Spinal cord (tissue), 10 donors: ENCODE data around the gene XRCC4. TPM values are rescaled to one million over a fixed set of nuclear protein-coding genes. Genes with fewer than 3 reads are reported as not detected.

Experiments
- DNase-seq, 6 donors: peaks; one replicate each; pipeline versions ENCODE4 v3.0.0 to v3.0.0-alpha.2; 2013 to 2015; ENCODE audit warnings: low spot score in 6 of 6, low read depth in 4 of 6
- H3K27ac ChIP-seq: one replicate; pipeline ENCODE4 v1.5.1; 2013; ENCODE audit warnings: low read depth, low read length, control low read depth
- H3K27me3 ChIP-seq: one replicate; pipeline ENCODE4 v1.6.1; 2013; ENCODE audit warnings: low read length; ENCODE audit not compliant: control insufficient read depth, insufficient read depth
- H3K36me3 ChIP-seq: one replicate; pipeline ENCODE4 v1.6.1; 2013; ENCODE audit warnings: low read length; ENCODE audit not compliant: control insufficient read depth, insufficient read depth
- H3K4me1 ChIP-seq: one replicate; pipeline ENCODE4 v1.6.1; 2013; ENCODE audit warnings: low read length; ENCODE audit not compliant: control insufficient read depth, insufficient read depth
- H3K4me3 ChIP-seq: one replicate; pipeline ENCODE4 v1.5.1; 2013; ENCODE audit warnings: low read depth, low read length, control low read depth
- H3K9me3 ChIP-seq: one replicate; pipeline ENCODE4 v1.6.1; 2013; ENCODE audit warnings: low read length; ENCODE audit not compliant: control insufficient read depth, insufficient read depth
- WGBS: methylation state at CpG from one replicate; pipeline ENCODE4 v1.1.5; 2013; ENCODE audit warnings: missing lambda C conversion rate; ENCODE audit not compliant: insufficient coverage; 5-methylcytosine and 5-hydroxymethylcytosine counted together
- polyA plus RNA-seq, 2 donors: library from polyadenylated mRNA; unstranded; fragments of 120-200 nt; gene quantifications; one replicate each; pipeline ENCODE4 v1.2.1, GENCODE V29; 2013; ENCODE audit not compliant: insufficient read length in 2 of 2
- total RNA-seq, 2 donors: library from RNA; depleted of rRNA in 1 of 2; stranded (reverse); fragments of 120-200 nt in 1 of 2; fragments of >200 nt in 1 of 2; gene quantifications; one replicate each; pipeline versions ENCODE4 v1.2.3 to v1.2.4, GENCODE V29; 2013 to 2014
- donor health status: healthy.

XRCC4 gene
- total and polyA plus RNA-seq, 4 donors = 7.6 to 13.2 (median 9.7) TPM

DNA sequence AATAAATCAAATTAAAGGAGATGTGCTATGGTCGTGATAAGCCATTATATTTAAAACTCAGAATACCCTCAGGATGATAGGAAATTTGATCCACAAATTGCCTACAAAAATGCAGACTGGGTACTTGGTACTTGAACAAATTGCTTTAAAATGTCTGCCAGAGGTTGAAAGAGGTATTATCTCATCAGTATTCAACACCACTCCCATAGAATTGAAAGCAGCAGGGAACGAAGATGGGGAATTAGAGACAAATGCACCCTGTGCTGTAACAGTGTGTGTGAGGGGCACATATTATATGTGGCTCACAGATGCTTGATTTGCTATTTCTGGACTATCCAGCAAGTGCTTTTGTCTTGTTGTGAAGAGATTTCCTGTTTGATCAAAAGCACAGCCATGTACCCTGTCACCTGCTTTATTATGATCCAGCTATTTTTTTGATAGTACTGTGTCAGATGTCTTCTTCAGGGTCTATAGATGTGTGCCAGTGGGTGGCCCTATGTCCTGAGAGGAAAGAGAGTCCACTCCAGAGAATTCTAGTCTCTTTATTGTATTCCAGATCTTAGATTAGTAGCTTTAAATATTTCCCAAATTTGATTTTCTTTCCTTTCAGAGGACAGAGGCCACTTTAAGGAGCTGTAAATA lies 120.1 kb downstream of the XRCC4 start:
- no peaks in the 10 kb centered on the region for H3K27me3 ChIP-seq
- no peak overlapping the region for H3K4me3 ChIP-seq
- no peak overlapping the region for H3K27ac ChIP-seq
- no peaks in the 10 kb centered on the region for H3K4me1 ChIP-seq
- no peaks in the 10 kb centered on the region for H3K36me3 ChIP-seq
- no CpG with 5 or more reads among the region's 2 CpGs for WGBS
- no peaks in the 10 kb centered on the region for H3K9me3 ChIP-seq
- DNase-seq = peak in 5 of 6 donors; percentile 7 to 88 (median 19)

DNA sequence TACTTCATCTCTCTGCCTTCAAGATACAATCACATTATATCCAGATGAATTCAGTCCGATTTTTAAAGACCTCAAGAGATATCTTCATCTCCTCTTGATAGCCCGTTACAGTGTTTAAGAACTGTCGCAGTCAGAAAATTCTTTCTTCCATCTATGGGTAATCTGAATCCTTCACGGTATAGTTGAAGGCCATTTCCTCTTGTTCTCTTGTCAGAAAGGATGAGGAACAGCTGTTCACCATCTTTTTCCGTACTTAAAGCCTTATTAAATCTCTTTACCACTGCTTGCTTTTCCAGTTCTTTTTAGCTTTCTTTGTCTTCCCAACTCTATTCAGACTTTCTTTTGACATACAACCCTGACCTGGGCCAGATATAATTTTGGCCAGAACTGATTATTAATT lies 121.8 kb downstream of the XRCC4 start:
- H3K4me1 ChIP-seq = no peaks in the 10 kb centered on the region
- no peaks in the 10 kb centered on the region for H3K9me3 ChIP-seq
- no peaks in the 10 kb centered on the region for H3K27me3 ChIP-seq
- H3K36me3 ChIP-seq = no peaks in the 10 kb centered on the region
- H3K4me3 ChIP-seq = no peak overlapping the region
- no peak overlapping the region for H3K27ac ChIP-seq
- 76% methylated on average over 5 of the region's 5 CpGs for WGBS
- peak in 1 of 6 donors; percentile 15 for DNase-seq

GRCh38 chr5:83204651-83205050 lies 127.3 kb downstream of the XRCC4 start:
- no peak for DNase-seq
- WGBS = no CpG with 5 or more reads among the region's 1 CpG
- no peaks in the 10 kb centered on the region for H3K4me1 ChIP-seq
- no peak overlapping the region for H3K4me3 ChIP-seq
- H3K36me3 ChIP-seq = no peaks in the 10 kb centered on the region
- H3K27me3 ChIP-seq = no peaks in the 10 kb centered on the region
- no peaks in the 10 kb centered on the region for H3K9me3 ChIP-seq
- no peak overlapping the region for H3K27ac ChIP-seq

GRCh38 chr5:83209963-83210362 lies 132.6 kb downstream of the XRCC4 start:
- no peak overlapping the region for H3K27ac ChIP-seq
- no peaks in the 10 kb centered on the region for H3K9me3 ChIP-seq
- H3K4me1 ChIP-seq = no peaks in the 10 kb centered on the region
- H3K27me3 ChIP-seq = no peaks in the 10 kb centered on the region
- H3K4me3 ChIP-seq = no peak overlapping the region
- no peaks in the 10 kb centered on the region for H3K36me3 ChIP-seq
- DNase-seq = no peak

DNA sequence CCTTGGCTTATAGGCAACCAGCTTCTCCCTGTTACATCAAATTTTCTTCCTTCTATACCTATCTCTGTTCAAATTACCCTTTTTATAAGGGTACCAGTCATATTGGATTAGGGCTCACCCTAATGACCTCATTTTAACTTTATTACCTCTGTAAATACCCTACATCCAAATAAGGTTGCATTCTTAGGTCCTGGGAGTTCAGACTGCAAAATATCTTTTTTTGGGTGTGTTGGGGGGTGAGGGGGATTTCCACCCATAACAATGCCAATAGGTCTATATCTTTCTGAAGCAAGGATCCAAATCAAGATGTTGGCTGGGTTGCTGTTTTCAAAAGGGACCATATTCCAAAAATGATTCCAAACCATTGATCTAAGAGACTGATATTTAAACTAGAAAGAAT lies 141.7 kb downstream of the XRCC4 start:
- Histone ChIP-seq H3K4me3 (no peak overlapping the region), H3K27ac (no peak overlapping the region)

DNA sequence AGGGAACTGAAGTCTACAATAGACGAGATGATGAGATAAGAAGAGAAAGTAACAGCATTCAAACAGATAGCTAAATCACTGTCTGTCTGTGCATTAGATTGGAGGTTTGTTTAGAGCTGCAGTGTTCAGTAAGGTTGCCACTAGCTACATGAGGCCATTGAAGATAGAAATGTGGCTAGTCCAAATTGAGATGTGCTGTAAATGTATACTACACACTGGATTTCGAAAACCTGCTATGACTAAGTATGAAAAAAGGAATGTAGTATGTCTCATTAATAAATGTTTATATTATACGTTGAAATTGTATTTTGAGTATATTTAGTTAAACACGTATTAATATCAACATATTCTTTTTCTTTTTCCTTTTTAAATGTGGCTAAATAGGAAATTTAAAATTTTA lies 142.1 kb downstream of the XRCC4 start:
- Histone ChIP-seq H3K9me3 (no peaks in the 10 kb centered on the region), H3K27me3 (no peaks in the 10 kb centered on the region), H3K4me3 (no peak overlapping the region), H3K4me1 (no peaks in the 10 kb centered on the region), H3K36me3 (no peaks in the 10 kb centered on the region), H3K27ac (no peak overlapping the region)
- no peak for DNase-seq
- 0% methylated on average over 1 of the region's 4 CpGs for WGBS

More for the DNA sequence above, 141.7 kb downstream of the XRCC4 start:
- no peak for DNase-seq
- H3K36me3 ChIP-seq = no peaks in the 10 kb centered on the region
- H3K4me1 ChIP-seq = no peaks in the 10 kb centered on the region
- no peaks in the 10 kb centered on the region for H3K9me3 ChIP-seq
- no peaks in the 10 kb centered on the region for H3K27me3 ChIP-seq

DNA sequence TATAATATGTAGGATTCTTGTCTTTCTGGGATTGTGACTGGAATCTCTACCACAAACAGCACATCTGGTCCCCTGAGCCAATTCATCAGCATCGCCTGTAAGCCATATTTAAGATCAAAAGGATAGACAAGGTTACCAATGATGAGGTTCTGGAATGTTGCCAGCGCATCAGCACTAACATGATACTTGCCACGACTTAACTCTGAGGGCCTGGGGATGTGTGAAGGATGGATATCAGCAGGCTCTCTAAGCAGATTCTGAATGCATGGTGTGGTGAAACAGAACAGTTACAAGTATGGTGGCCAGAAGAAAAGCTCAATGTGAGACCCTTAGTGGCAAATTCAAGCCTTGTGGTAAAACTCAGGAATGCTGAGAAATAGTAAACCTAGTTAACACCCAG lies 143.0 kb downstream of the XRCC4 start:
- Histone ChIP-seq H3K4me1 (no peaks in the 10 kb centered on the region), H3K27ac (no peak overlapping the region), H3K36me3 (no peaks in the 10 kb centered on the region), H3K27me3 (no peaks in the 10 kb centered on the region), H3K9me3 (no peaks in the 10 kb centered on the region), H3K4me3 (no peak overlapping the region)
- DNase-seq = no peak
- WGBS = 70% methylated on average over 2 of the region's 3 CpGs

DNA sequence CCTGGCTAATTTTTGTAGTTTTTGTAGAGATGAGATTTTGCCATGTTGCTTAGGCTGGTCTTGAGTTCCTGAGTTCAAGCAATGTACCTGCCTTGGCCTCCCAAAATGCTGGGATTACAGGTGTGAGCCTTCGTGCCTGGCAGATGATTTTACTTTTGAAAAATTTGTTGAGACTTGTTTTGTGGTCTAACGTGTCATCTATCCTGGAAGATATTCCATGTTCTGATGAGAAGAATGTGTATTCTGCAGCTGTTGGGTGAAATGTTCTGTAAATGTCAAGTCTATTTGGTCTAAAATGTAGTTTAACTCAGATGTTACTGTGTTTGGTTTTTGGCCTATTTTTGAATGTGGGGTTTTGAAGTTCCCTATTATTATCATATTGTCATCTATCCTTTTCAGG lies 145.6 kb downstream of the XRCC4 start:
- Histone ChIP-seq H3K27ac (no peak overlapping the region), H3K9me3 (no peaks in the 10 kb centered on the region), H3K4me1 (no peaks in the 10 kb centered on the region), H3K4me3 (no peak overlapping the region), H3K36me3 (no peaks in the 10 kb centered on the region), H3K27me3 (no peaks in the 10 kb centered on the region)
- no peak for DNase-seq
- 92% methylated on average over 2 of the region's 2 CpGs for WGBS

- no peak overlapping the region for H3K4me3 ChIP-seq
- WGBS = no CpG with 5 or more reads among the region's 2 CpGs
These were observed 150.3 kb downstream of the XRCC4 start for GRCh38 chr5:83227611-83228010.

GRCh38 chr5:83230511-83230910 lies 153.2 kb downstream of the XRCC4 start:
- no peaks in the 10 kb centered on the region for H3K4me1 ChIP-seq
- H3K27me3 ChIP-seq = no peaks in the 10 kb centered on the region
- no peak overlapping the region for H3K4me3 ChIP-seq
- H3K36me3 ChIP-seq = no peaks in the 10 kb centered on the region
- no peaks in the 10 kb centered on the region for H3K9me3 ChIP-seq
- peak in 1 of 6 donors; percentile 24 for DNase-seq
- H3K27ac ChIP-seq = no peak overlapping the region

More at GRCh38 chr5:83227611-83228010, 150.3 kb downstream of the XRCC4 start:
- H3K4me1 ChIP-seq = no peaks in the 10 kb centered on the region
- no peaks in the 10 kb centered on the region for H3K36me3 ChIP-seq
- H3K9me3 ChIP-seq = no peaks in the 10 kb centered on the region
- DNase-seq = no peak
- no peaks in the 10 kb centered on the region for H3K27me3 ChIP-seq
- no peak overlapping the region for H3K27ac ChIP-seq
